HepG2 (cell line): ENCODE data around the gene SBK2. TPM values are rescaled to one million over a fixed set of nuclear protein-coding genes. Genes with fewer than 3 reads are reported as not detected.

Experiments
- AGO2 ChIP-seq: fragments of 200-400 bp; formaldehyde crosslinking; optimal IDR thresholded peaks from 2 replicates; pipeline ENCODE3; 2017; ENCODE audit warnings: mild to moderate bottlenecking, low read depth, low read length, moderate library complexity
- AHDC1 ChIP-seq: sonication (generic); formaldehyde crosslinking; IDR thresholded peaks from 2 replicates; pipeline ENCODE4 v1.5.1; 2020; ENCODE audit warnings: mild to moderate bottlenecking, missing genetic modification reagents, borderline replicate concordance
- ARID2 ChIP-seq: sonication (generic); formaldehyde crosslinking; IDR thresholded peaks from 2 replicates; pipeline ENCODE4 v1.8.1; 2022; ENCODE audit warnings: mild to moderate bottlenecking, missing genetic modification reagents, borderline replicate concordance
- ARNTL ChIP-seq: sonication (generic); formaldehyde crosslinking; IDR thresholded peaks from 2 replicates; pipeline ENCODE4 v1.4.0; 2020; ENCODE audit warnings: mild to moderate bottlenecking, missing genetic modification reagents
- BCLAF1 ChIP-seq: fragments of 450-650 bp; IDR thresholded peaks from 2 replicates; pipeline ENCODE4 v1.6.1; 2017; ENCODE audit warnings: mild to moderate bottlenecking
- CREB1 ChIP-seq, 2 experiments: fragments of 450-650 bp in 1 of 2; IDR thresholded peaks; 2 replicates each; pipeline ENCODE4 v1.6.1; 2016 to 2017; ENCODE audit warnings: control low read depth in 1 of 2, mild to moderate bottlenecking in 1 of 2, missing compliant biosample characterization in 1 of 2, missing genetic modification characterization in 1 of 2
- GABPB1 ChIP-seq: IDR thresholded peaks from 2 replicates; pipeline ENCODE4 v1.6.1; 2016; ENCODE audit warnings: mild to moderate bottlenecking, missing genetic modification reagents, moderate library complexity, missing compliant biosample characterization
- HOMEZ ChIP-seq: IDR thresholded peaks from 2 replicates; pipeline ENCODE4 v1.6.1; 2016; ENCODE audit warnings: low read depth
- IRF2 ChIP-seq: IDR thresholded peaks from 2 replicates; pipeline ENCODE4 v1.6.1; 2018; ENCODE audit warnings: missing genetic modification reagents, missing compliant biosample characterization
- MXD1 ChIP-seq: sonication (generic); formaldehyde crosslinking; IDR thresholded peaks from 2 replicates; pipeline ENCODE4 v1.4.0; 2020; ENCODE audit warnings: mild to moderate bottlenecking, missing genetic modification reagents
- NAIF1 ChIP-seq: sonication (generic); formaldehyde crosslinking; IDR thresholded peaks from 2 replicates; pipeline ENCODE4 v1.5.0; 2020; ENCODE audit warnings: mild to moderate bottlenecking, missing genetic modification reagents, borderline replicate concordance
- TAF1 ChIP-seq: sonication (generic); formaldehyde crosslinking; IDR thresholded peaks from 2 replicates; pipeline ENCODE4 v1.4.0; 2020; ENCODE audit warnings: missing genetic modification reagents
- TBL1XR1 ChIP-seq: fragments of 150-350 bp; IDR thresholded peaks from 2 replicates; pipeline ENCODE4 v1.6.1; 2014; ENCODE audit warnings: borderline replicate concordance, low read length; ENCODE audit not compliant: partially characterized antibody
- TFE3 ChIP-seq: IDR thresholded peaks from 2 replicates; pipeline ENCODE4 v1.6.1; 2016
- ZBTB7B ChIP-seq: sonication (generic); formaldehyde crosslinking; IDR thresholded peaks from 2 replicates; pipeline ENCODE4 v1.4.0; 2020; ENCODE audit warnings: missing genetic modification reagents
- ZNF607 ChIP-seq: sonication (generic); formaldehyde crosslinking; IDR thresholded peaks from 2 replicates; pipeline ENCODE4 v1.5.1; 2020; ENCODE audit warnings: missing genetic modification reagents, mild to moderate bottlenecking, borderline replicate concordance
- polyA plus RNA-seq, 8 experiments: library from polyadenylated mRNA; depleted of rRNA in 3 of 8; stranded (reverse) in 7 of 8; unstranded in 1 of 8; fragments of >200 nt; fragmentation: Illumina TruSeq in 4 of 8; extraction: Trizol in 4 of 8; gene quantifications; 2 replicates each; pipeline versions ENCODE4 v1.2.1 to v1.2.3, GENCODE V29; 2011 to 2016; ENCODE audit warnings: low read depth in 4 of 8, missing spikeins in 1 of 8, mixed read lengths in 1 of 8; ENCODE audit not compliant: insufficient read depth in 1 of 8
- total RNA-seq, 5 experiments: library from RNA; depleted of rRNA; stranded (reverse); fragments of >200 nt; fragmentation: Illumina TruSeq; extraction: Trizol; gene quantifications; 2 replicates each; pipeline ENCODE4 v1.2.3, GENCODE V29; 2016; ENCODE audit warnings: low read depth in 1 of 5

SBK2 gene
- total and polyA plus RNA-seq, 2 of the 13 experiments (the other 11 are each of a cell fraction or from before 2014, with no cell fraction given): 0.24 TPM; not detected in 1

GRCh38 chr19:55516878-55517620 is 19.9 kb downstream of the SBK2 start (continued):
- no peak for TF ChIP-seq AHDC1
- peak; percentile 19; the same call in 1 of the 2 replicates for TF ChIP-seq ZNF607 (CRISPR knock-in tag)
- no peak for TF ChIP-seq NAIF1 (CRISPR knock-in tag)
- TF ChIP-seq TBL1XR1: no peak
- TF ChIP-seq IRF2 (CRISPR knock-in tag): peak; percentile 83
- TF ChIP-seq MXD1 (CRISPR knock-in tag): 0 out of 2 replicates have a peak, but pooled peaks have one; percentile 7
- TF ChIP-seq TFE3 (CRISPR knock-in tag): no peak
- TF ChIP-seq CREB1 (IDR thresholded peaks at IDR 0.05): peak; percentile 94
- peak; percentile 98 for TF ChIP-seq CREB1 (CRISPR knock-in tag; IDR thresholded peaks at IDR 0.05)
- no peak for TF ChIP-seq BCLAF1
- TF ChIP-seq GABPB1: peak; percentile 80
- TF ChIP-seq TAF1 (CRISPR knock-in tag): peak; percentile 23; the same call in 1 of the 2 replicates
- TF ChIP-seq AGO2: no peak
- TF ChIP-seq ZBTB7B (CRISPR knock-in tag): no peak
- TF ChIP-seq ARID2 (CRISPR knock-in tag): no peak
- TF ChIP-seq ARNTL (CRISPR knock-in tag): no peak
- no peak for TF ChIP-seq HOMEZ (CRISPR knock-in tag)
